GM12878 (cell line): Measurements from ENCODE around the gene CFAP97. TPM values are rescaled to one million over a fixed set of nuclear protein-coding genes. Genes with fewer than 3 reads are reported as not detected.

Source experiments
- ATAC-seq: fragments of 200-7000 bp; cut with Tn5 transposase; 3 replicates; pipeline ENCODE4 v1.9.1; 2020; ENCODE audit warnings: mild to moderate bottlenecking, moderate library complexity
- BruUV-seq: library from RNA; stranded (reverse); fragments of 400-500 nt; replicated peaks from 2 replicates; lab custom pipeline; 2021; lab: Mats Ljungman, UMichigan
- CTCF ChIA-PET: fragments of 300-600 bp; sonication (Branson Sonifier 250); formaldehyde crosslinking; extraction: SDS; loops from one replicate; lab custom pipeline; 2021; ENCODE audit warnings: inconsistent platforms; lab: Yijun Ruan, JAX
- POLR2A ChIA-PET: fragments of 350-600 bp; formaldehyde crosslinking; extraction: SDS; loops from one replicate; lab custom pipeline; 2021; ENCODE audit warnings: inconsistent platforms; lab: Charles Lee
- RAD21 ChIA-PET: fragments of 300-600 bp; sonication (Branson Sonifier 250); formaldehyde crosslinking; loops from one replicate; lab custom pipeline; 2023; ENCODE audit warnings: antibody characterized with exemption; ENCODE audit not compliant: unreplicated experiment; lab: Charles Lee
- SMC1A ChIA-PET: fragments of 300-600 bp; sonication (Branson Sonifier 250); formaldehyde crosslinking; loops from one replicate; lab custom pipeline; 2023; ENCODE audit not compliant: unreplicated experiment, uncharacterized antibody; lab: Charles Lee
- DNase-seq: peaks from one replicate; pipeline ENCODE4 v3.0.0-alpha.2; 2011; ENCODE audit warnings: low read depth, low spot score
- FAIRE-seq: peaks from 3 replicates; lab custom pipeline; 2011; peaks lifted over from hg19 to GRCh38; lab: Jason Lieb, UNC
- H2AFZ ChIP-seq: 2 replicates; pipeline ENCODE4 v1.6.0; 2011; ENCODE audit warnings: low read depth, low read length, control low read depth; ENCODE audit not compliant: control insufficient read depth
- H3K27ac ChIP-seq: 2 replicates; pipeline ENCODE4 v1.5.1; 2011; ENCODE audit warnings: control low read depth; ENCODE audit not compliant: control insufficient read depth, insufficient read depth
- H3K27me3 ChIP-seq, 2 experiments: replicated peaks in 1 of 2; 2 replicates each; pipeline versions ENCODE4 v1.6.0 to v1.6.1; 2011; ENCODE audit warnings: low read length in 1 of 2; ENCODE audit not compliant: control insufficient read depth in 2 of 2, insufficient read depth in 2 of 2
- H3K36me3 ChIP-seq, 2 experiments: 2 replicates each; pipeline ENCODE4 v1.5.1; 2011; ENCODE audit warnings: low read length in 1 of 2; ENCODE audit not compliant: control insufficient read depth in 2 of 2, insufficient read depth in 2 of 2
- H3K4me1 ChIP-seq: 2 replicates; pipeline ENCODE4 v1.6.1; 2011; ENCODE audit warnings: mild to moderate bottlenecking, low read length, moderate library complexity, mixed read lengths; ENCODE audit not compliant: control insufficient read depth, insufficient read depth
- H3K4me2 ChIP-seq: 2 replicates; pipeline ENCODE4 v1.6.0; 2011; ENCODE audit warnings: control low read depth; ENCODE audit not compliant: control insufficient read depth, insufficient read depth
- H3K4me3 ChIP-seq: fragments of 200-600 bp; sonication (generic); 2 replicates; pipeline ENCODE4 v1.5.1; 2016
- H3K79me2 ChIP-seq: 2 replicates; pipeline ENCODE4 v1.6.0; 2011; ENCODE audit warnings: low read length; ENCODE audit not compliant: control insufficient read depth, insufficient read depth
- H3K9ac ChIP-seq: 2 replicates; pipeline ENCODE4 v1.8.0; 2011; ENCODE audit warnings: low read length, control low read depth, mixed read lengths; ENCODE audit not compliant: control insufficient read depth, insufficient read depth
- H3K9me3 ChIP-seq: replicated peaks from 3 replicates; pipeline ENCODE4 v1.5.1; 2011; ENCODE audit warnings: mild to moderate bottlenecking, low read length; ENCODE audit not compliant: control insufficient read depth, insufficient read depth
- H4K20me1 ChIP-seq: 2 replicates; pipeline ENCODE4 v1.6.0; 2011; ENCODE audit not compliant: control insufficient read depth, insufficient read depth
- BRCA1 ChIP-seq: IDR thresholded peaks from 2 replicates; pipeline ENCODE4 v1.6.1; 2011; ENCODE audit warnings: low read depth, low read length, improper control_type of control experiment
- IKZF1 ChIP-seq: fragments of 450-650 bp; conservative IDR thresholded peaks from 2 replicates; pipeline ENCODE4 v1.6.1; 2017; ENCODE audit warnings: antibody characterized with exemption, mild to moderate bottlenecking
- IRF4 ChIP-seq: IDR thresholded peaks from 2 replicates; pipeline ENCODE4 v1.6.1; 2011; ENCODE audit warnings: low read depth, low read length
- MTA2 ChIP-seq: fragments of 450-650 bp; IDR thresholded peaks from 2 replicates; pipeline ENCODE4 v1.6.1; 2016; ENCODE audit warnings: low read depth, mild to moderate bottlenecking, moderate library complexity
- RBBP5 ChIP-seq: fragments of 200-600 bp; sonication (generic); conservative IDR thresholded peaks from 2 replicates; pipeline ENCODE4 v1.6.1; 2016
- SPI1 ChIP-seq: IDR thresholded peaks from 2 replicates; pipeline ENCODE4 v1.6.1; 2011; ENCODE audit warnings: low read depth, mild to moderate bottlenecking, low read length, moderate library complexity, borderline replicate concordance; ENCODE audit not compliant: insufficient read depth
- SUZ12 ChIP-seq: fragments of 200-600 bp; sonication (generic); IDR thresholded peaks from one replicate; pipeline ENCODE4 v1.6.1; 2018; ENCODE audit warnings: antibody characterized with exemption, mild to moderate bottlenecking; ENCODE audit not compliant: unreplicated experiment
- WGBS: methylation state at CpG from one replicate; pipeline ENCODE4 v1.1.6; 2016; ENCODE audit warnings: low lambda C conversion rate; ENCODE audit not compliant: insufficient replicate concordance, insufficient coverage; ENCODE audit errors: missing lambda C conversion rate; 5-methylcytosine and 5-hydroxymethylcytosine counted together
- in situ Hi-C: fragments of 300-500 bp; cut with MboI; formaldehyde crosslinking; loops from 9 replicates; pipeline ENCODE4 v1.14.3; 2018; ENCODE audit warnings: mixed read lengths
- intact Hi-C: fragments of 100-400 bp; cut with micrococcal nuclease; formaldehyde crosslinking; loops from one replicate; pipeline ENCODE4 v1.14.2; 2022; ENCODE audit not compliant: unreplicated experiment
- polyA plus RNA-seq, 11 experiments: library from polyadenylated mRNA; depleted of rRNA in 4 of 11; unstranded in 6 of 11; stranded (reverse) in 5 of 11; fragments of >200 nt; fragmentation: Nextera tagmentation in 4 of 11; fragmentation: Illumina TruSeq in 1 of 11; extraction: Ambion mirVana in 4 of 11; extraction: Trizol in 1 of 11; gene quantifications; 1 replicate in 1 of 11; 2 replicates in 10 of 11; pipeline versions ENCODE4 v1.2.1 to v1.2.3, GENCODE V29; 2011 to 2016; ENCODE audit warnings: inconsistent platforms in 2 of 11, missing spikeins in 2 of 11, low read depth in 1 of 11
- total RNA-seq, 4 experiments: library from RNA; depleted of rRNA in 3 of 4; stranded (reverse); fragments of >200 nt in 3 of 4; fragmentation: Illumina TruSeq in 1 of 4; extraction: Trizol in 1 of 4; gene quantifications; 2 replicates each; pipeline versions ENCODE4 v1.2.1 to v1.2.3, GENCODE V29; 2013 to 2021
- TF ChIP-seq, protein P1 (sequence below): IDR thresholded peaks from 2 replicates; pipeline ENCODE4 v1.6.1; 2011; ENCODE audit warnings: borderline replicate concordance, low read depth, mild to moderate bottlenecking, moderate library complexity, mixed read lengths, low read length; ENCODE audit not compliant: insufficient read depth; ENCODE audit errors: extremely low read length
- TF ChIP-seq, protein P2 (sequence below): IDR thresholded peaks from 2 replicates; pipeline ENCODE4 v1.6.1; 2011; ENCODE audit warnings: low read depth, mild to moderate bottlenecking, low read length, moderate library complexity, borderline replicate concordance; ENCODE audit errors: extremely low read depth
- TF ChIP-seq, protein P3 (sequence below): IDR thresholded peaks from 2 replicates; pipeline ENCODE4 v1.6.1; 2012; ENCODE audit warnings: low read length, inconsistent platforms
- TF ChIP-seq, protein P4 (sequence below): IDR thresholded peaks from 2 replicates; pipeline ENCODE4 v1.6.1; 2011; ENCODE audit warnings: low read depth, low read length, improper control_type of control experiment, borderline replicate concordance

CFAP97 gene
- total and polyA plus RNA-seq, 10 of the 15 experiments (the other 5 are each of a cell fraction or from before 2014, with no cell fraction given): 26.4 to 62.7 (median 48.0) TPM

DNA sequence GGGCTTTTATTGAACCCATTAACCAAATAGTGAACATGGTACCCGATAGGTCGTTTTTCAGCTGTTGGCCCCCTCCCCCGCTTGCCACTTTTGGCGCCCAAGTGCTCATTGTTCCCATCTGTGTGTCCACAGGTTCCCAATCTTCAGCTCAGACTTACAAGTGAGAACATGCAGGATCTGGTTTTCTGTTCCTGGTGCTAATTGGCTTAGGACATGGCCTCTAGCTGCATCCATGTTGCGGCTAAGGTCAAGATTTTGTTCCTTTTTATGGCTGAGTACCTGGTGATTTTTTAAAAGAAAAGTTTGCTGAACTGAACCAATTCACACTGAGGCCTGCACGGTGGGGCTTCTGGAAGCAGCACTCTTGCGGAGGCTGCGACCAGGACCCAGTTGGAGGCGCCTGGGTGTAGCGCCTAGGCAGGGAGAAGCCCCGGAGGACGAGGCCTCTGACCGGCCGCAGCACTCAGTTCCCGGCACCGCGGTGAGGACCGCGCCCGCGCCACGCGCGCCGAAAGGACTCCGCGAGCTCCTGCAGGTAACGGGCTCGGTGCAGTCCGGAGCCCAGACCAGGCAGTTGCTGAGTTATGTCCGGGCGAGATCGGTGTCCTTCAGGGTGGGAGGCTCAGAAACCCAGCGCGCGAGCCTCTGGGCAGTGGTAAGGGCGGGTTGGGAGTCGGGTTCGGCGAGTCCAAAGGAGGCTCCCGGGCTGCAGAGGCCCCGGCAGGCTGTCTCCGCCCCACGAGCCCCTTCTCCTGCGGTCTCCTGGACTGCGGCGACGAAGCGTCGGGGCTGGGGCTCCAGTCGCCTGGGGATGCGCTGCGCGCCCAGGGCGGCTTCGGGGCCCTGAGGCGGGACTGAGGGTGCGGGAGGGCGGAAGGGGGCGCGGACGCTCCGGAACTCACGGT, 76.5 kb downstream of the CFAP97 start:
- Histone ChIP-seq H2AFZ (no peak overlapping the region), H3K27ac (no peak overlapping the region), H3K4me2 (peak overlapping the region; percentile 72), H3K79me2 (no peaks in the 10 kb centered on the region), H3K9me3 (no peaks in the 10 kb centered on the region; the same call in 1 of the 3 replicates), H3K27me3 (peaks cover 0 to 8% of the 10 kb centered on the region in 2 experiments; a peak in 2 of 4 replicates), H3K9ac (no peak overlapping the region), H3K36me3 (no peaks in the 10 kb centered on the region), H3K4me3 (no peak overlapping the region), H4K20me1 (no peaks in the 10 kb centered on the region), H3K4me1 (peaks cover 8% of the 10 kb centered on the region; the same call in 1 of the 2 replicates)
- no peak for DNase-seq
- FAIRE-seq: no peak
- in situ Hi-C loops (no loop called here), intact Hi-C loops (no loop called here)
- ChIA-PET CTCF (interaction anchor here (0.6 to 1.5 kb wide), 3 partner anchors 48 to 95 kb away, joined by 3 to 4 read pairs (median 4); no protein-coding TSS in a partner anchor), RAD21 (no interaction called here), SMC1A (no interaction called here), POLR2A (interaction anchor here (0.5 kb wide), 1 partner anchor 176 kb away, joined by 3 read pairs; no protein-coding TSS in a partner anchor)
- TF ChIP-seq SUZ12 (peak; percentile 70), BRCA1 (no peak)
- WGBS: 52% methylated on average over 54 of the region's 64 CpGs
- BruUV-seq: no TSS peak
- no peak for ATAC-seq

DNA sequence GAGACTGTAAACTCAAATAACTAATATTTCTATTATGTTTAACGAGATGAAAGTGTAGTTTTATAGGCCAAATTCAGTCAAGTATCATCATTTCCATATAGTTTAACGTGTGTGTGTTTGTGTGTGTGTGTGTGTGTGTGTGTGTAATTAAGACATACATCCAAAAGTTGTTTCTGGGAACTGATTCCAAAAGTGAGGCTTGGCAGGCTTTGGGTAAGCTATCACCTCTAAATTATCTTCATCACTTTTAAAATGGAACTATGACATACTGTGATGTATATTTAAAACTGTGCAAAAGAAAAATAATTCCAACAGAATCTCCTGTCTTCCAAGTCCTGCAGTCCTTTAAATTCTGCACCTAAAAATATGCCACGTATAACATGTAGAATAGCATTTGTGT, 79.8 kb downstream of the CFAP97 start:
- RAD21 ChIA-PET: no interaction called here
- SMC1A ChIA-PET: interaction anchor here (1.4 to 1.9 kb wide), 4 partner anchors 9 to 474 kb away, joined by 3 to 8 read pairs (median 3); no protein-coding TSS in a partner anchor
- H3K27me3 ChIP-seq: peaks cover 0 to 7% of the 10 kb centered on the region in 2 experiments; a peak in 2 of 4 replicates
- FAIRE-seq (no peak), ATAC-seq (no peak), DNase-seq (no peak)
- peaks cover 12% of the 10 kb centered on the region for H3K4me1 ChIP-seq
- CTCF ChIA-PET: interaction anchor here (0.9 to 2.2 kb wide), 4 partner anchors 10 to 60 kb away, joined by 3 to 10 read pairs (median 8); no protein-coding TSS in a partner anchor
- H3K27ac ChIP-seq: no peak overlapping the region
- H2AFZ ChIP-seq: no peak overlapping the region
- no peaks in the 10 kb centered on the region; the same call in 1 of the 3 replicates for H3K9me3 ChIP-seq
- in situ Hi-C loops (no loop called here), intact Hi-C loops (no loop called here)
- no peaks in the 10 kb centered on the region for H4K20me1 ChIP-seq
- no peak overlapping the region for H3K4me3 ChIP-seq
- H3K9ac ChIP-seq: no peak overlapping the region
- no peak overlapping the region for H3K4me2 ChIP-seq
- no TSS peak for BruUV-seq
- H3K79me2 ChIP-seq: no peaks in the 10 kb centered on the region
- POLR2A ChIA-PET: no interaction called here
- H3K36me3 ChIP-seq: no peaks in the 10 kb centered on the region
- WGBS: 27% methylated on average over 3 of the region's 3 CpGs
- TF ChIP-seq SPI1 (no peak), IRF4 (no peak), MTA2 (no peak), IKZF1 (no peak), RBBP5 (no peak)
- TF ChIP-seq, protein P1, sequence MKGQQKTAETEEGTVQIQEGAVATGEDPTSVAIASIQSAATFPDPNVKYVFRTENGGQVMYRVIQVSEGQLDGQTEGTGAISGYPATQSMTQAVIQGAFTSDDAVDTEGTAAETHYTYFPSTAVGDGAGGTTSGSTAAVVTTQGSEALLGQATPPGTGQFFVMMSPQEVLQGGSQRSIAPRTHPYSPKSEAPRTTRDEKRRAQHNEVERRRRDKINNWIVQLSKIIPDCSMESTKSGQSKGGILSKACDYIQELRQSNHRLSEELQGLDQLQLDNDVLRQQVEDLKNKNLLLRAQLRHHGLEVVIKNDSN: no peak
- TF ChIP-seq, protein P2, sequence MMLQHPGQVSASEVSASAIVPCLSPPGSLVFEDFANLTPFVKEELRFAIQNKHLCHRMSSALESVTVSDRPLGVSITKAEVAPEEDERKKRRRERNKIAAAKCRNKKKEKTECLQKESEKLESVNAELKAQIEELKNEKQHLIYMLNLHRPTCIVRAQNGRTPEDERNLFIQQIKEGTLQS: no peak
- TF ChIP-seq, protein P3, sequence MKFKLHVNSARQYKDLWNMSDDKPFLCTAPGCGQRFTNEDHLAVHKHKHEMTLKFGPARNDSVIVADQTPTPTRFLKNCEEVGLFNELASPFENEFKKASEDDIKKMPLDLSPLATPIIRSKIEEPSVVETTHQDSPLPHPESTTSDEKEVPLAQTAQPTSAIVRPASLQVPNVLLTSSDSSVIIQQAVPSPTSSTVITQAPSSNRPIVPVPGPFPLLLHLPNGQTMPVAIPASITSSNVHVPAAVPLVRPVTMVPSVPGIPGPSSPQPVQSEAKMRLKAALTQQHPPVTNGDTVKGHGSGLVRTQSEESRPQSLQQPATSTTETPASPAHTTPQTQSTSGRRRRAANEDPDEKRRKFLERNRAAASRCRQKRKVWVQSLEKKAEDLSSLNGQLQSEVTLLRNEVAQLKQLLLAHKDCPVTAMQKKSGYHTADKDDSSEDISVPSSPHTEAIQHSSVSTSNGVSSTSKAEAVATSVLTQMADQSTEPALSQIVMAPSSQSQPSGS: no peak
- TF ChIP-seq, protein P4, sequence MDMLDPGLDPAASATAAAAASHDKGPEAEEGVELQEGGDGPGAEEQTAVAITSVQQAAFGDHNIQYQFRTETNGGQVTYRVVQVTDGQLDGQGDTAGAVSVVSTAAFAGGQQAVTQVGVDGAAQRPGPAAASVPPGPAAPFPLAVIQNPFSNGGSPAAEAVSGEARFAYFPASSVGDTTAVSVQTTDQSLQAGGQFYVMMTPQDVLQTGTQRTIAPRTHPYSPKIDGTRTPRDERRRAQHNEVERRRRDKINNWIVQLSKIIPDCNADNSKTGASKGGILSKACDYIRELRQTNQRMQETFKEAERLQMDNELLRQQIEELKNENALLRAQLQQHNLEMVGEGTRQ: no peak
